HL-60/S4 treated with phorbol 12-myristate 13-acetate at 8.2 ng/mL for 4 days and 3 days (cell line): Measurements from ENCODE around the gene ATP13A5.

Experiments
- in situ Hi-C: fragments of 300-500 bp; cut with MboI; formaldehyde crosslinking; loops from 2 replicates; pipeline ENCODE4 v1.15.0; 2022; ENCODE audit warnings: low sequenced_read_pairs

Gene ATP13A5, protein sequence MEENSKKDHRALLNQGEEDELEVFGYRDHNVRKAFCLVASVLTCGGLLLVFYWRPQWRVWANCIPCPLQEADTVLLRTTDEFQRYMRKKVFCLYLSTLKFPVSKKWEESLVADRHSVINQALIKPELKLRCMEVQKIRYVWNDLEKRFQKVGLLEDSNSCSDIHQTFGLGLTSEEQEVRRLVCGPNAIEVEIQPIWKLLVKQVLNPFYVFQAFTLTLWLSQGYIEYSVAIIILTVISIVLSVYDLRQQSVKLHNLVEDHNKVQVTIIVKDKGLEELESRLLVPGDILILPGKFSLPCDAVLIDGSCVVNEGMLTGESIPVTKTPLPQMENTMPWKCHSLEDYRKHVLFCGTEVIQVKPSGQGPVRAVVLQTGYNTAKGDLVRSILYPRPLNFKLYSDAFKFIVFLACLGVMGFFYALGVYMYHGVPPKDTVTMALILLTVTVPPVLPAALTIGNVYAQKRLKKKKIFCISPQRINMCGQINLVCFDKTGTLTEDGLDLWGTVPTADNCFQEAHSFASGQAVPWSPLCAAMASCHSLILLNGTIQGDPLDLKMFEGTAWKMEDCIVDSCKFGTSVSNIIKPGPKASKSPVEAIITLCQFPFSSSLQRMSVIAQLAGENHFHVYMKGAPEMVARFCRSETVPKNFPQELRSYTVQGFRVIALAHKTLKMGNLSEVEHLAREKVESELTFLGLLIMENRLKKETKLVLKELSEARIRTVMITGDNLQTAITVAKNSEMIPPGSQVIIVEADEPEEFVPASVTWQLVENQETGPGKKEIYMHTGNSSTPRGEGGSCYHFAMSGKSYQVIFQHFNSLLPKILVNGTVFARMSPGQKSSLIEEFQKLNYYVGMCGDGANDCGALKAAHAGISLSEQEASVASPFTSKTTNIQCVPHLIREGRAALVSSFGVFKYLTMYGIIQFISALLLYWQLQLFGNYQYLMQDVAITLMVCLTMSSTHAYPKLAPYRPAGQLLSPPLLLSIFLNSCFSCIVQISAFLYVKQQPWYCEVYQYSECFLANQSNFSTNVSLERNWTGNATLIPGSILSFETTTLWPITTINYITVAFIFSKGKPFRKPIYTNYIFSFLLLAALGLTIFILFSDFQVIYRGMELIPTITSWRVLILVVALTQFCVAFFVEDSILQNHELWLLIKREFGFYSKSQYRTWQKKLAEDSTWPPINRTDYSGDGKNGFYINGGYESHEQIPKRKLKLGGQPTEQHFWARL

GRCh38 chr3:193378706-193379105 lies at the start of gene ATP13A5:
TSS of gene ATP13A5 (minus strand) at chr3:193378753. CDS start at chr3:193378725, 28 bp downstream.
- in situ Hi-C loops = no loop called here

DNA sequence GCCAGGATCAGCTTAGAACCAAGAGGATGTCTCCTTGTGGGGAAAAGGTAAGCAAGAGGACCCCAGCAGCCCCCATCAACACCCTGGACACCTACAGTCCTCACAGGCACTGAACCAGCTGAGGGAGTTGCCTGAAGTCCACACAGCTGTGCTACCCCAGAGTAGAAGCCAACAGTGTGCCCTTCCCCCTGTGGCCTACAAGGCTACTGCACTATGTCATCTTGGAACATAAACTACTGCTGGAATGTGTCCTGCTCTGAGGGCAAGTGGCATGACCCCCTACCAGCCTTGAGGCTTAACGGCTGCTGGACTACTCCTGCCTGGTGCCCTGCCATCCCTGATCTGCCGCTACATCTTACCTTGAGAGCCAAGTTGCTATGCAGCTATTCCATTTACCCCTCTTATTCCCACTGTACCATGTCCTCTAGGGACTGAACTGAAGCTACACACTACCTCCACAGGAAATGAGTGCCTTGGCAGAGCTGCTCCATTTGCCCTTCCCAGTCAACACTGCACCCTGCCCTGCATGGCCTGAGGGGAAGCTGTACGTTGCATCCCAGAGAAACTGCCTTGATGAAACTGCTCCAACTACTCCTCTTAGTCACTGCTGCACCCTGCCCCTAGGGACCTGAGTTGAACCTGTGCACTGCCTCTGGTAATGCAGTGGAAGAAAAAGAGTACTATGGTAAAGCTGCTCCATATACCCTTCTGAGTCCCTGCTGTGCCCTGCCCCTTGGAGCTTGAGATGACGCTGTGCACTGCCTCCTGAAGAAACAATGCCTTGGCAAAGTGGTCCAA lies 40.2 kb upstream of the ATP13A5 start:
- in situ Hi-C loops = no loop called here

GRCh38 chr3:193416629-193417028 lies 38.1 kb upstream of the ATP13A5 start:
- in situ Hi-C loops = no loop called here

- in situ Hi-C loops = no loop called here
These were observed 29.1 kb upstream of the ATP13A5 start for GRCh38 chr3:193407688-193408087.

GRCh38 chr3:193407112-193407511 lies 28.6 kb upstream of the ATP13A5 start:
- in situ Hi-C loops = no loop called here

DNA sequence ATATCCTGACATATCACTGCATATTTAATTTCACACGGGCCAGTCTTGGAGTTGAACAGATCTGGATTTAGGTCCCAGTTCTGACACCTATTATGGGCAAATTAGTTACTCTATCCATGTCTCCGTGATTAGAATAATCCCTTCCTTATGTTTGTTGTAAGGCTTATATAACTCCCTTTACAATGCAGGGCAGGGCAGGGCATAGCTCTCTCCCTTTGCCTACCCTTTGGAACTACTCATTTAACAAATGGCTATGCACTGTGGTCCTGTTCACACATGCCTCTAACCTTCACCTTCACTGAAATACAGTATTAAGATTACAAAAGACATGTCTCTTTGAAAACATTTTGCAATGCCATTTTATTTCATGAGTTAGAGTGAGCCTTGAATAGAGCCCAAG lies 24.8 kb upstream of the ATP13A5 start:
- in situ Hi-C loops = no loop called here

- in situ Hi-C loops = no loop called here
These were observed 21.8 kb upstream of the ATP13A5 start for GRCh38 chr3:193400304-193400703.

- in situ Hi-C loops = no loop called here
These were observed 18.1 kb upstream of the ATP13A5 start for GRCh38 chr3:193396451-193397244.

DNA sequence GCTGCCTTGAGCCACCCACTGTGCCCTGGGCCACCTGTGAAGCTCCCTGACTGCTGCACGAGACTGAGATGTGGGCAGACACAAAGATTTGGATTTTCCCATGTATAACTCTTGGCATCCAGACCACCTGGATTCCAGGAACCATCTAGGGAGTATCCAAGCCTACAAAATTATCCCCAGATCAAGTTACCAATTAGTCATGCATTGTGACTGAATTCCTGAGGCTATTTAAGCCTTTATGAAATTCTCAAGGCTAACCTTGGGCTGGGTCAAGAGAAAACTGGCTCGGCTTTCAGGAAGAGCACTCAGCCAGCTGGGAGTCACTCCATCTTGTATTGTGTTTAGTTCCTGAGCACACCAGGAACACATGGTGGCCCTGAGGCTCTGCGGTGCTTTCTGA lies 13.3 kb upstream of the ATP13A5 start:
- in situ Hi-C loops = no loop called here

- in situ Hi-C loops = no loop called here
These were observed 10.8 kb upstream of the ATP13A5 start for GRCh38 chr3:193389335-193389734.

- in situ Hi-C loops = no loop called here
These were observed 9.8 kb upstream of the ATP13A5 start for GRCh38 chr3:193388361-193388760.

- in situ Hi-C loops = no loop called here
These were observed 9.0 kb upstream of the ATP13A5 start for GRCh38 chr3:193387596-193387995.

GRCh38 chr3:193377591-193377990 lies 962 bp downstream of the ATP13A5 start:
- in situ Hi-C loops = no loop called here

DNA sequence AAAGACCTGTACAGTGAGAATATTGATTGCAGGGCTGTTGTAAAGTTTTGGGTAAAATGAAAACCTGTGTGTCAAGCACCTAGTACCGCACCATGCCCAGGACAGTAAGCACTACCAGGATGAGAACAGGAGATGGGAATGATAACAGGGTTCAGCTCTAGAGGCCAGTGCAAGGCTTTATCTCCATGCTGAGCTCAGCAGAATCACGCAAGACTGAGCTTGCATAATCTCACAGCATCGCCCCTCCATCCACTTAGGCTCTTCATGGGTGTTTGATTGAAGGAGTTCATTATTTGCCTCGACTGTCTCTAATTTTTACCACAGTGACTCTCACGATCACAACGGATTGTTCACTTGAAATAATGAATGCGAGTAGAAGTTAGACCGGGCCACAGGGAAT lies 2.9 kb downstream of the ATP13A5 start:
- in situ Hi-C loops = no loop called here

DNA sequence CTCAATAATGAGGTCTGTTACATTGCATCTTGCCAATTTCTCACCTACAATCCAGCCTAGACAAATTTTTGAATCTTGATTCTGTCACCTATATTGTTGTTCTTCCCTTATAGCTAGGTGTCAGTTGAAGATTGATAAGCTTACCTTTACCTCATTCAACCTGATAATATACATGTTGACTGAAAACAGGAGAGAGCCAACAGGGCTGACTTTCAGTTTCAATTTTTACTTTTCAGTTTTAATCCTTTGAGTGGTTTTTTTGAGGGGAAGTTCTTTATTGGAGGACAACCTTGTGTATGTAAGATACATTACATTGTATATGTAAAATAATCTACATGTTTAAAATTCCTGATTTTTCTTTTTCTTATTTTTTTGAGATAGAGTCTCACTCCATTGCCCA lies 5.8 kb downstream of the ATP13A5 start:
- in situ Hi-C loops = no loop called here

- in situ Hi-C loops = no loop called here
These were observed 10.7 kb downstream of the ATP13A5 start for GRCh38 chr3:193367868-193368267.

DNA sequence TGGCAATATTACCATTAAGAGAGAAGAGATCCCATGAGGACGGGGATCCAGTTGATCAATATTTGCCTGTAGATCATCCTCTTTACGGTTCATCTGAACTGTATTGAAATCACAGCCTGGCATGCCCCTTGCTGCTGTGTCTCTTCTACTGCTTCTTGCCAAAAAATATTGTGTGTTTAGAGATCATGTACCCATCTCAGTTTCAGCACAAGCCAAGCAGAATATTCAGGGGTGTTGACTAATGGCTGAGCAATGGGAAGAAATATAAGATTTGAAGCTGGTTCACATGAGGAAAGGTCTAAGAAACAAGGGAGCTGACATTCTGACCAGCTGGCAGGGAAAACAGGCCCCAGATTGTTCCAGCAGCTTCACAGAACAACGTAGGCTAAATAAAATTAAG lies 21.3 kb downstream of the ATP13A5 start:
- in situ Hi-C loops = no loop called here

DNA sequence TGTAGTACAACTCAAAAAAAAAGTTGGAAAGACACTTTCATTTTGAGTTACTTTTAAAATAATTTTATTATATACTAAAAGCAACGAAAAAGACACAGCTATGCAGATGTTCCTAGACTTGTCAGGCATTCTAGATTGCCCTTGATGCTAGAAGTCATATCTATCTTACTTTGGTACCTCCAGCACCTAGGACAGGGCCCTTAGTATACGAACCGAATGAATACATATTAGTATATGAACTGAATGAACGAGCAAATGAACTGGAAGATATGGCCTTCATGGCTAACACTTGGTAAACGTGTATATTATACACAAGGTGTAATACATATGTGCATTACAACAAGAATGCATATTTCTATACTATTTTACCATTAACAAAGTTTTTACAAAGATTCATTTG lies 24.1 kb downstream of the ATP13A5 start:
- in situ Hi-C loops = no loop called here

GRCh38 chr3:193350744-193351143 lies 27.8 kb downstream of the ATP13A5 start:
- in situ Hi-C loops = no loop called here

DNA sequence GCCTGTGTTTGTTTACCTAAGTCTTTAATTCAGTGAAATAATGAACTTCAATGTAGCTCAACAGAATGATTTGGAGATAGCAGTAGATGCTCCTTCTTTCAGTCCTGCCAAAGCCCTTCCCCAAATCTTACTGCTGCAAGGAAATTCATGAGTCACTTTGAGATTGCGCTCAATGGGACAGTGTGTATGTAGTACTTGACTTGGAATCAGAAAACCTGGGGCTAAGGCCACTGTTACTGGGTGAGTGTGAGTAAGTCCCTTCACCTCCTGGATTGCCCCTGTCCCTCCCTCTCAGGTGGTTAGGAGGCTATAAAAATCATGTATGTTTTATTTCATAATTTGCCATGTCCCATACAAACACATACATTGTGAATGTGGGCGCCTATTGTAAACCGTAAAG lies 29.9 kb downstream of the ATP13A5 start:
- in situ Hi-C loops = no loop called here
